Cardiac muscle cell (in vitro differentiated cells and primary cell): Measurements from ENCODE around the gene CIAO1. TPM values are rescaled to one million over a fixed set of nuclear protein-coding genes. Genes with fewer than 3 reads are reported as not detected.

Experiments used
- DNase-seq, 2 donors: peaks; one replicate each; pipeline versions ENCODE4 v3.0.0 to v3.0.0-alpha.2; 2010 to 2017; ENCODE audit warnings: low read depth in 1 of 2, low spot score in 1 of 2
- H3K27ac ChIP-seq: fragments of 200-600 bp; sonication (generic); 2 replicates; pipeline ENCODE4 v1.5.1; 2016
- H3K27me3 ChIP-seq: fragments of 200-600 bp; sonication (generic); 2 replicates; pipeline ENCODE4 v1.6.0; 2016; ENCODE audit warnings: control low read depth
- H3K36me3 ChIP-seq: fragments of 200-600 bp; sonication (generic); 2 replicates; pipeline ENCODE4 v1.5.1; 2016; ENCODE audit warnings: control low read depth
- H3K4me1 ChIP-seq: fragments of 200-600 bp; sonication (generic); 2 replicates; pipeline ENCODE4 v1.8.1; 2017; ENCODE audit warnings: low read depth, mild to moderate bottlenecking, mixed run types
- H3K4me3 ChIP-seq: fragments of 200-600 bp; sonication (generic); 2 replicates; pipeline ENCODE4 v1.5.1; 2016; ENCODE audit warnings: mild to moderate bottlenecking
- H3K9me3 ChIP-seq: fragments of 200-600 bp; sonication (generic); 2 replicates; pipeline ENCODE4 v1.5.1; 2017; ENCODE audit warnings: low read depth, mild to moderate bottlenecking, control low read depth
- polyA plus RNA-seq: library from polyadenylated mRNA; unstranded; fragments of >200 nt; fragmentation: Nextera tagmentation; extraction: Ambion mirVana; gene quantifications from 2 replicates; pipeline ENCODE4 v1.2.1, GENCODE V29; 2016
- total RNA-seq: library from RNA; depleted of rRNA; stranded (reverse); fragments of >200 nt; gene quantifications from 2 replicates; pipeline ENCODE4 v1.2.3, GENCODE V29; 2016
- TF ChIP-seq, protein P1 (sequence below): IDR thresholded peaks from 2 replicates; pipeline ENCODE4 v1.5.1; 2012; ENCODE audit warnings: low read depth, mild to moderate bottlenecking, low read length

Gene CIAO1
- total and polyA plus RNA-seq, 2 experiments from 2014 or later: 88.6 to 97.3 TPM

DNA sequence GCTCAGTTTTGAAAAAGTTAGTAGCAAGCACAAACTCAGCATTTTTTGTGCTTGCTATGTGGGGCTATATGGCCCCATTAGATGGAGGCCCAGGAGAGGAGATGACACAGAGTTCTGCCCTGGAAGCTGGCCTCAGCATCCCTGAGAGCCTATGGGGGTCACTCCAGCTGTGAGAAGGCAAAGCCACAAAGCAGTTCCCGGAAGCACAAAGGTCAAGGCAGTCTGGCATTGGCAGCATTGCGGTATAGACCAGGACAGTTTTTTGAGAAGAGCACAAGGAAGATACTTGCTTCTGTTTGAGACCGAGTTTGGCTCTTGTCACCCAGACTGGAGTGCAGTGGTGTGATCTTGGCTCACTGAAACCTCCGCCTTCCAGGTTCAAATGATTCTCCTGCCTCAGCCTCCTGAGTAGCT is 51.6 kb downstream of the CIAO1 start:
- Histone ChIP-seq H3K4me3 (no peak overlapping the region), H3K36me3 (no peaks in the 10 kb centered on the region), H3K9me3 (no peaks in the 10 kb centered on the region), H3K27ac (no peak overlapping the region), H3K27me3 (peaks cover 66% of the 10 kb centered on the region), H3K4me1 (no peaks in the 10 kb centered on the region)
- TF ChIP-seq, protein P1, sequence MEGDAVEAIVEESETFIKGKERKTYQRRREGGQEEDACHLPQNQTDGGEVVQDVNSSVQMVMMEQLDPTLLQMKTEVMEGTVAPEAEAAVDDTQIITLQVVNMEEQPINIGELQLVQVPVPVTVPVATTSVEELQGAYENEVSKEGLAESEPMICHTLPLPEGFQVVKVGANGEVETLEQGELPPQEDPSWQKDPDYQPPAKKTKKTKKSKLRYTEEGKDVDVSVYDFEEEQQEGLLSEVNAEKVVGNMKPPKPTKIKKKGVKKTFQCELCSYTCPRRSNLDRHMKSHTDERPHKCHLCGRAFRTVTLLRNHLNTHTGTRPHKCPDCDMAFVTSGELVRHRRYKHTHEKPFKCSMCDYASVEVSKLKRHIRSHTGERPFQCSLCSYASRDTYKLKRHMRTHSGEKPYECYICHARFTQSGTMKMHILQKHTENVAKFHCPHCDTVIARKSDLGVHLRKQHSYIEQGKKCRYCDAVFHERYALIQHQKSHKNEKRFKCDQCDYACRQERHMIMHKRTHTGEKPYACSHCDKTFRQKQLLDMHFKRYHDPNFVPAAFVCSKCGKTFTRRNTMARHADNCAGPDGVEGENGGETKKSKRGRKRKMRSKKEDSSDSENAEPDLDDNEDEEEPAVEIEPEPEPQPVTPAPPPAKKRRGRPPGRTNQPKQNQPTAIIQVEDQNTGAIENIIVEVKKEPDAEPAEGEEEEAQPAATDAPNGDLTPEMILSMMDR: no peak
- no peak for DNase-seq

DNA sequence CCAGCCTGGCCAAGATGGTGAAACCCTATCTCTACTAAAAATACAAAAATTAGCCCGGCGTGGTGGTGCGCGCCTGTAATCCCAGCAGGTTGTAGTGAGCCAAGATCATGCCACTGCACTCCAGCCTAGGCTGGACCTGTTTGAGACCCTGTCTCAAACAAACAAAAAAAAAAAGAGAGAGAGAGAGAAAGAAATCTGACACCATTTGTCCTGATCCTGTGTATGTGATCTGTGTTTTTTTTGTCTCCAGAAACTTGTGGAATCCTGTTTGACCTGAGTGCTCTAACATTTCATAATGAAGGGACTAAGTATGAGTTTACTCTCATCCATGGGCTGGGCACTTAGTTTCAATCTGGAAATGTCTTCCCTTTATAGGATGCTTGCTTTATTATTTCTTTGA is 52.7 kb downstream of the CIAO1 start:
- H3K4me1 ChIP-seq: no peaks in the 10 kb centered on the region
- DNase-seq: no peak
- no peak overlapping the region for H3K4me3 ChIP-seq
- no peaks in the 10 kb centered on the region for H3K9me3 ChIP-seq
- H3K36me3 ChIP-seq: no peaks in the 10 kb centered on the region
- peaks cover 77% of the 10 kb centered on the region for H3K27me3 ChIP-seq
- TF ChIP-seq, protein P1: no peak
- no peak overlapping the region for H3K27ac ChIP-seq

DNA sequence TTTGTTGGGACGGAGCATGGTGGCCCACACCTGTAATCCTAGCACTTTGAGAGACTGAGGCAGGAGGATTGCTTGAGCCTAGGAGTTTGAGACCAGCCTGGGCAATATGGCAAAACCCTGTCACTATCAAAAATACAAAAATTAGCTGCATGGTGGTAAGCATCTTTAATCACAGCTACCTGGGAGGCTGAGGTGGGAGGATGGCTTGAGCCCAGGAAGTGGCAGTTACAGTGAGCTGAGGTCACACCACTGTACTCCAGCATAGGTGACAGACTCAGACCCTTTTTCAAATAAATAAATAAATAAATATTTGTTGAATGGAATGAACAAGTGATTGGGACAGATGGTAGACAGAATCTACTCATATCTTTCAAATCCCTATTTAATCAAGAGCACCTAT is 53.4 kb downstream of the CIAO1 start:
- no peaks in the 10 kb centered on the region for H3K9me3 ChIP-seq
- peaks cover 84% of the 10 kb centered on the region for H3K27me3 ChIP-seq
- H3K4me1 ChIP-seq: no peaks in the 10 kb centered on the region
- H3K27ac ChIP-seq: no peak overlapping the region
- no peak for DNase-seq
- no peak overlapping the region for H3K4me3 ChIP-seq
- H3K36me3 ChIP-seq: no peaks in the 10 kb centered on the region
- TF ChIP-seq, protein P1: no peak

DNA sequence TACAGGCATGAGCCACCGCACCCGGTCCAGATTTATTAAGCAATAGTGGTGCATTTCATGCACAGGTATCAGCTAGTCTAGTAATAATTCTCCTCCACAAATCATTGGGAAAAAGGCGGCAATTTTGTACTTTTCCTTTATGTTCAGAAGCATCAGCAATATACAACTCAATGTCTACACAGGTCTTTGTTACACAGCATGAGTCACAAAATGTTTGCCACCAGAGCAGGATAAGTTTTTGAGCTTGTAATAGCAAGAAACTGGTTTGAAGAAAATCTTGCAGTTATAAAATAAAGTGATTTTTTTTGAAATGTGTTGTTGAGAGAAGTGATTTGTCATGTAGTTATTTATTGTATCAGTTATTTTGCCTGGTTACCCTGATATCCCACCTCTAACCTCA is 54.3 kb downstream of the CIAO1 start:
- Histone ChIP-seq H3K9me3 (no peaks in the 10 kb centered on the region), H3K27me3 (peaks cover 93% of the 10 kb centered on the region), H3K4me1 (no peaks in the 10 kb centered on the region), H3K27ac (no peak overlapping the region), H3K4me3 (no peak overlapping the region), H3K36me3 (no peaks in the 10 kb centered on the region)
- DNase-seq: no peak
- TF ChIP-seq, protein P1: no peak

DNA sequence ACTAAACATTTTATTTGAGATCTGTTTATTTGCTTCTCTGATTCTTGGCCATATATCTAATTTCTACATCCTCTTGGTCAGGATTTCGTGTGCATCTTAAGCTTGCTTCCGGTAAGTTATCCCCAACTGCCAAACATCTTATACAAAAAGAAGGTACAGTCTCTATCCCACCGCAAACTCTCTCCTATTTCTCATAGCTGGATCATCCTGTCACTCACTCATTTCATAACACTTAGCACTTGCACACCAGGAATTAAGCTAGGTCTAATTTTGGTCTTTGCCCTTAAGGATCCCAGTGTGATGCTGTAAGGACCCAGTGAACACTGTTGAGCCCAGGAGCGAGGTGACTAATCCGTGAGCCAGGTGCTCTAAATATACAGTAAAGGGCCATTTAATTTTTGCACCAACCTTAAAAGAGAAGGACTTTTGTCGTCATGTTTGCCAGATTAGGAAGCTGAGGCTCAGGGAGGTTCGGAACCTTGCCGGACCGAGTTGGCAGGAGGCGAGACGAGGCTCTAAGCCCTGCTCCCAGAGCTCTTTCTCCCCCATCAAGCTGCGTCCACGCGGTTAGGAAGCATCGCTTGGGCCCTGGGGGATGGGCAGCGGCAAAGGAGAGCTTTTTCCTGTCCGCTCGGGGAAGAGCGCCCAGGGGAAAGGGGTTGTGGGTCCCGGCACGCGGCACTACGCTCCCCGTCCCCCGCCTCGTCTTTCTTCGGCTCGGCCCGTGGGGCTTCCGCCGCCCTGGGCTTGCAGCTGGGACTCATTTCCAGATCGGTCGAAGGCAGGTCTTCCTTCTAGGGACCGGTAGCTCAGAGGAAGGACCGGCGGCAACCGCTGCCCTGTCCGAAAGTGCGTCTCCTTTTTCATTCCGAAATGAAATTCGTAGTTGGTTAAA is 55.0 kb downstream of the CIAO1 start:
- TF ChIP-seq, protein P1: no peak
- peak in 1 of 2 donors; percentile 27 for DNase-seq
- Histone ChIP-seq H3K27ac (no peak overlapping the region), H3K9me3 (no peaks in the 10 kb centered on the region), H3K36me3 (no peaks in the 10 kb centered on the region), H3K4me3 (peak overlapping the region; percentile 40), H3K4me1 (no peaks in the 10 kb centered on the region), H3K27me3 (peaks cover 97% of the 10 kb centered on the region)

Other genes with a start within 250 kb of the CIAO1 start
- gene GPAT2, start 231.3 kb upstream of the CIAO1 start, total RNA-seq: 1.5 and 3.5 TPM in 2 replicates
- gene GPAT2, start 231.3 kb upstream of the CIAO1 start, polyA plus RNA-seq: 1.8 and 2.2 TPM in 2 replicates
- 27.4 and 61.8 TPM in 2 replicates for gene ADRA2B, start 149.7 kb upstream of the CIAO1 start, total RNA-seq
- gene ADRA2B, start 149.7 kb upstream of the CIAO1 start, polyA plus RNA-seq: 28.5 and 50.8 TPM in 2 replicates
- gene ASTL, start 127.7 kb upstream of the CIAO1 start, total RNA-seq: not detected in 2 replicates
- not detected in 2 replicates for gene ASTL, start 127.7 kb upstream of the CIAO1 start, polyA plus RNA-seq
- gene DUSP2, start 120.8 kb upstream of the CIAO1 start, total RNA-seq: 0.89 and 3.0 TPM in 2 replicates
- 1.0 and 2.2 TPM in 2 replicates for gene DUSP2, start 120.8 kb upstream of the CIAO1 start, polyA plus RNA-seq
- 152 and 161 TPM in 2 replicates for gene STARD7, start 57.4 kb upstream of the CIAO1 start, total RNA-seq
- gene STARD7, start 57.4 kb upstream of the CIAO1 start, polyA plus RNA-seq: 214 and 246 TPM in 2 replicates
- gene TMEM127, start 228 bp upstream of the CIAO1 start, total RNA-seq: 55.8 and 59.1 TPM in 2 replicates
- 71.0 and 84.2 TPM in 2 replicates for gene TMEM127, start 228 bp upstream of the CIAO1 start, polyA plus RNA-seq
- 58.6 and 85.3 TPM in 2 replicates for gene SNRNP200, start 39.3 kb downstream of the CIAO1 start, total RNA-seq
- gene SNRNP200, start 39.3 kb downstream of the CIAO1 start, polyA plus RNA-seq: 96.4 and 97.1 TPM in 2 replicates
- 1.1 and 1.3 TPM in 2 replicates for gene ITPRIPL1, start 59.1 kb downstream of the CIAO1 start, total RNA-seq
- gene ITPRIPL1, start 59.1 kb downstream of the CIAO1 start, polyA plus RNA-seq: 1.3 and 1.5 TPM in 2 replicates
- 9.3 and 21.3 TPM in 2 replicates for gene NCAPH, start 69.5 kb downstream of the CIAO1 start, total RNA-seq
- gene NCAPH, start 69.5 kb downstream of the CIAO1 start, polyA plus RNA-seq: 6.3 and 18.1 TPM in 2 replicates
- not detected in 2 replicates for gene NEURL3, start 239.1 kb downstream of the CIAO1 start, total RNA-seq
- not detected in 2 replicates for gene NEURL3, start 239.1 kb downstream of the CIAO1 start, polyA plus RNA-seq